Neural progenitor cell (in vitro differentiated cells): ENCODE results near the gene ATAD3A.
"Not testable (repeated sequence)": the region's sequence is repeated elsewhere in the genome, so short reads cannot be mapped to it uniquely, and the experiment has no call there.

ENCODE experiments used
- EZH2 ChIP-seq: fragments of 200-600 bp; sonication (generic); IDR thresholded peaks from 2 replicates; pipeline ENCODE4 v1.6.1; 2017; ENCODE audit warnings: antibody characterized with exemption, mild to moderate bottlenecking, moderate library complexity
- EZH2phosphoT487 ChIP-seq: fragments of 200-600 bp; sonication (generic); IDR thresholded peaks from 2 replicates; pipeline ENCODE4 v1.6.1; 2017; ENCODE audit warnings: antibody characterized with exemption
- TF ChIP-seq, protein P1 (sequence below): fragments of 200-600 bp; sonication (generic); IDR thresholded peaks from 2 replicates; pipeline ENCODE4 v1.5.1; 2017; ENCODE audit warnings: antibody characterized with exemption, mild to moderate bottlenecking

GRCh38 chr1:1513675-1514074 is 1.7 kb downstream of the ATAD3A start:
- TF ChIP-seq, protein P1, sequence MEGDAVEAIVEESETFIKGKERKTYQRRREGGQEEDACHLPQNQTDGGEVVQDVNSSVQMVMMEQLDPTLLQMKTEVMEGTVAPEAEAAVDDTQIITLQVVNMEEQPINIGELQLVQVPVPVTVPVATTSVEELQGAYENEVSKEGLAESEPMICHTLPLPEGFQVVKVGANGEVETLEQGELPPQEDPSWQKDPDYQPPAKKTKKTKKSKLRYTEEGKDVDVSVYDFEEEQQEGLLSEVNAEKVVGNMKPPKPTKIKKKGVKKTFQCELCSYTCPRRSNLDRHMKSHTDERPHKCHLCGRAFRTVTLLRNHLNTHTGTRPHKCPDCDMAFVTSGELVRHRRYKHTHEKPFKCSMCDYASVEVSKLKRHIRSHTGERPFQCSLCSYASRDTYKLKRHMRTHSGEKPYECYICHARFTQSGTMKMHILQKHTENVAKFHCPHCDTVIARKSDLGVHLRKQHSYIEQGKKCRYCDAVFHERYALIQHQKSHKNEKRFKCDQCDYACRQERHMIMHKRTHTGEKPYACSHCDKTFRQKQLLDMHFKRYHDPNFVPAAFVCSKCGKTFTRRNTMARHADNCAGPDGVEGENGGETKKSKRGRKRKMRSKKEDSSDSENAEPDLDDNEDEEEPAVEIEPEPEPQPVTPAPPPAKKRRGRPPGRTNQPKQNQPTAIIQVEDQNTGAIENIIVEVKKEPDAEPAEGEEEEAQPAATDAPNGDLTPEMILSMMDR = not testable (repeated sequence)
- not testable (repeated sequence) for TF ChIP-seq EZH2, EZH2phosphoT487
